ENCODE data around the gene ATG4D.

Gene ATG4D

GRCh38 chr19:10582091-10582490, 38.4 kb downstream of the ATG4D start:
- DNase-seq, result no peak

- DNase-seq, result no peak
Observed at GRCh38 chr19:10583036-10583776, 39.5 kb downstream of the ATG4D start.

- DNase-seq, result no peak
Observed at GRCh38 chr19:10586396-10586795, 42.7 kb downstream of the ATG4D start.

- DNase-seq, result no peak
Observed at GRCh38 chr19:10587022-10587838, 43.5 kb downstream of the ATG4D start, which contains the start of gene AP1M2. Gene AP1M2 (minus strand): TSS chr19:10587312. CDS start chr19:10587231, 81 bp downstream.

GRCh38 chr19:10587839-10588150, 44.1 kb downstream of the ATG4D start:
- no peak for DNase-seq

GRCh38 chr19:10593148-10593547, 49.4 kb downstream of the ATG4D start:
- no peak for DNase-seq

- no peak for DNase-seq
Observed at GRCh38 chr19:10593820-10594637, 50.3 kb downstream of the ATG4D start.

- no peak for DNase-seq
Observed at GRCh38 chr19:10600149-10600548, 56.4 kb downstream of the ATG4D start.

- DNase-seq, result no peak
Observed at GRCh38 chr19:10601999-10602329, 58.3 kb downstream of the ATG4D start.

- peak; percentile 46 to 61 for DNase-seq
Observed at GRCh38 chr19:10602330-10603083, 58.8 kb downstream of the ATG4D start.
